ENCODE data around the gene DOCK1. TPM values are rescaled to one million over a fixed set of nuclear protein-coding genes. Genes with fewer than 3 reads are reported as not detected.

Gene DOCK1
- polyA plus RNA-seq, 1 of the 3 experiments (the other 2 are of a cell fraction) = 15.5 TPM

DNA sequence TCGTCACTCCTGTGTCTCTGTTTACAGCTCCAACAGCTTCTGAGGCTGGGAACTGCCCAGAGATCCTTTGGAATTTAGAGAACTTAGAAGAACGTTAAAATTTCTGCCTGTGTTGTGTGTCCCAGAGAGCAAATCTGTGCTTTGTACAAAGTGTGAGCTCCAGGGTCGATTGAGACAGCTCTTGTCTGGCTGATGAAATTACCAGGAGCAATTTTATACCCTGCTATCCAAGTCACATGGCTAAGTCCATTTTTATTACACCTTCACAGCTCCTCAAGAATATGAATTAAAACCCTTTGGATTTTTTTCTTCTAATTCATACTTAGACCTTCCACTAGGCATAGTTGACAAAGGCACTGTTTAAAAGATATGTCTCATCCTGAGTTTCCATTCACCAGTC, 337.7 kb downstream of the DOCK1 start:
- ChIA-PET CTCF (interaction anchor here (1.0 to 2.5 kb wide), 11 partner anchors 11 to 611 kb away, joined by 3 to 13 read pairs (median 3); no protein-coding TSS in a partner anchor), POLR2A (no interaction called here)
- H3K4me2 ChIP-seq = no peak overlapping the region
- H3K36me3 ChIP-seq (replicated peaks in 1 of 2; ENCODE audit: control insufficient read depth in 1 of 2, insufficient read depth in 2 of 2, low read length in 1 of 2) = peaks cover 0 to under 1% of the 10 kb centered on the region in 2 experiments
- H3K4me1 ChIP-seq (ENCODE audit: control insufficient read depth in 1 of 2, insufficient read depth in 2 of 2, low read depth in 1 of 2, low read length in 1 of 2) = no peaks in the 10 kb centered on the region
- no peak overlapping the region for H3K27ac ChIP-seq (ENCODE audit: low read depth in 2 of 2, low read length in 1 of 2)
- no peak overlapping the region for H2AFZ ChIP-seq (ENCODE audit: low read depth)
- H3K9me3 ChIP-seq = no peaks in the 10 kb centered on the region
- H3K9me2 ChIP-seq = no peaks in the 10 kb centered on the region
- no peak overlapping the region for H3K9ac ChIP-seq
- no peak for DNase-seq
- H4K20me1 ChIP-seq (ENCODE audit: insufficient read depth) = no peaks in the 10 kb centered on the region
- no peaks in the 10 kb centered on the region for H3K27me3 ChIP-seq (ENCODE audit: insufficient read depth)
- no peak overlapping the region for H3K4me3 ChIP-seq (ENCODE audit: low read depth in 2 of 2, low read length in 1 of 2)
- WGBS (ENCODE audit: low lambda C conversion rate) = 63% methylated on average over 3 of the region's 3 CpGs
- TF ChIP-seq TCF12 (IDR thresholded peaks at IDR 0.05) (no peak), FOXM1 (IDR thresholded peaks at IDR 0.05; ENCODE audit: low read depth) (no peak), RCOR1 (IDR thresholded peaks at IDR 0.05; ENCODE audit: low read length) (no peak), SIN3A (IDR thresholded peaks at IDR 0.05; ENCODE audit: borderline replicate concordance, low read depth, low read length) (no peak), JUND (IDR thresholded peaks at IDR 0.05) (no peak), MXI1 (IDR thresholded peaks at IDR 0.05; ENCODE audit: low read depth, low read length) (no peak), TAF1 (IDR thresholded peaks at IDR 0.05; ENCODE audit: borderline replicate concordance, low read depth, low read length) (no peak), SMC3 (IDR thresholded peaks at IDR 0.05; ENCODE audit: low read depth, low read length) (no peak), EZH2phosphoT487 (IDR thresholded peaks at IDR 0.05; ENCODE audit: borderline replicate concordance, low read depth) (no peak), GATA2 (CRISPR knock-in tag; IDR thresholded peaks at IDR 0.05) (no peak), FOSL2 (IDR thresholded peaks at IDR 0.05; ENCODE audit: borderline replicate concordance, low read depth) (no peak), YY1 (IDR thresholded peaks at IDR 0.05; ENCODE audit: low read depth) (no peak), FOXJ3 (CRISPR knock-in tag; IDR thresholded peaks at IDR 0.05) (no peak), GABPA (IDR thresholded peaks at IDR 0.05; ENCODE audit: low read depth) (no peak)
- TF ChIP-seq, protein P1, sequence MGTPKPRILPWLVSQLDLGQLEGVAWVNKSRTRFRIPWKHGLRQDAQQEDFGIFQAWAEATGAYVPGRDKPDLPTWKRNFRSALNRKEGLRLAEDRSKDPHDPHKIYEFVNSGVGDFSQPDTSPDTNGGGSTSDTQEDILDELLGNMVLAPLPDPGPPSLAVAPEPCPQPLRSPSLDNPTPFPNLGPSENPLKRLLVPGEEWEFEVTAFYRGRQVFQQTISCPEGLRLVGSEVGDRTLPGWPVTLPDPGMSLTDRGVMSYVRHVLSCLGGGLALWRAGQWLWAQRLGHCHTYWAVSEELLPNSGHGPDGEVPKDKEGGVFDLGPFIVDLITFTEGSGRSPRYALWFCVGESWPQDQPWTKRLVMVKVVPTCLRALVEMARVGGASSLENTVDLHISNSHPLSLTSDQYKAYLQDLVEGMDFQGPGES (IDR thresholded peaks at IDR 0.05; ENCODE audit: low read depth, low read length) = no peak
- TF ChIP-seq, protein P2, sequence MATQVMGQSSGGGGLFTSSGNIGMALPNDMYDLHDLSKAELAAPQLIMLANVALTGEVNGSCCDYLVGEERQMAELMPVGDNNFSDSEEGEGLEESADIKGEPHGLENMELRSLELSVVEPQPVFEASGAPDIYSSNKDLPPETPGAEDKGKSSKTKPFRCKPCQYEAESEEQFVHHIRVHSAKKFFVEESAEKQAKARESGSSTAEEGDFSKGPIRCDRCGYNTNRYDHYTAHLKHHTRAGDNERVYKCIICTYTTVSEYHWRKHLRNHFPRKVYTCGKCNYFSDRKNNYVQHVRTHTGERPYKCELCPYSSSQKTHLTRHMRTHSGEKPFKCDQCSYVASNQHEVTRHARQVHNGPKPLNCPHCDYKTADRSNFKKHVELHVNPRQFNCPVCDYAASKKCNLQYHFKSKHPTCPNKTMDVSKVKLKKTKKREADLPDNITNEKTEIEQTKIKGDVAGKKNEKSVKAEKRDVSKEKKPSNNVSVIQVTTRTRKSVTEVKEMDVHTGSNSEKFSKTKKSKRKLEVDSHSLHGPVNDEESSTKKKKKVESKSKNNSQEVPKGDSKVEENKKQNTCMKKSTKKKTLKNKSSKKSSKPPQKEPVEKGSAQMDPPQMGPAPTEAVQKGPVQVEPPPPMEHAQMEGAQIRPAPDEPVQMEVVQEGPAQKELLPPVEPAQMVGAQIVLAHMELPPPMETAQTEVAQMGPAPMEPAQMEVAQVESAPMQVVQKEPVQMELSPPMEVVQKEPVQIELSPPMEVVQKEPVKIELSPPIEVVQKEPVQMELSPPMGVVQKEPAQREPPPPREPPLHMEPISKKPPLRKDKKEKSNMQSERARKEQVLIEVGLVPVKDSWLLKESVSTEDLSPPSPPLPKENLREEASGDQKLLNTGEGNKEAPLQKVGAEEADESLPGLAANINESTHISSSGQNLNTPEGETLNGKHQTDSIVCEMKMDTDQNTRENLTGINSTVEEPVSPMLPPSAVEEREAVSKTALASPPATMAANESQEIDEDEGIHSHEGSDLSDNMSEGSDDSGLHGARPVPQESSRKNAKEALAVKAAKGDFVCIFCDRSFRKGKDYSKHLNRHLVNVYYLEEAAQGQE (IDR thresholded peaks at IDR 0.05; ENCODE audit: low read depth, low read length) = no peak
- TF ChIP-seq, protein P3, sequence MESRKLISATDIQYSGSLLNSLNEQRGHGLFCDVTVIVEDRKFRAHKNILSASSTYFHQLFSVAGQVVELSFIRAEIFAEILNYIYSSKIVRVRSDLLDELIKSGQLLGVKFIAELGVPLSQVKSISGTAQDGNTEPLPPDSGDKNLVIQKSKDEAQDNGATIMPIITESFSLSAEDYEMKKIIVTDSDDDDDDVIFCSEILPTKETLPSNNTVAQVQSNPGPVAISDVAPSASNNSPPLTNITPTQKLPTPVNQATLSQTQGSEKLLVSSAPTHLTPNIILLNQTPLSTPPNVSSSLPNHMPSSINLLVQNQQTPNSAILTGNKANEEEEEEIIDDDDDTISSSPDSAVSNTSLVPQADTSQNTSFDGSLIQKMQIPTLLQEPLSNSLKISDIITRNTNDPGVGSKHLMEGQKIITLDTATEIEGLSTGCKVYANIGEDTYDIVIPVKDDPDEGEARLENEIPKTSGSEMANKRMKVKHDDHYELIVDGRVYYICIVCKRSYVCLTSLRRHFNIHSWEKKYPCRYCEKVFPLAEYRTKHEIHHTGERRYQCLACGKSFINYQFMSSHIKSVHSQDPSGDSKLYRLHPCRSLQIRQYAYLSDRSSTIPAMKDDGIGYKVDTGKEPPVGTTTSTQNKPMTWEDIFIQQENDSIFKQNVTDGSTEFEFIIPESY (IDR thresholded peaks at IDR 0.05; ENCODE audit: borderline replicate concordance, low read depth) = no peak
- TF ChIP-seq, protein P4, sequence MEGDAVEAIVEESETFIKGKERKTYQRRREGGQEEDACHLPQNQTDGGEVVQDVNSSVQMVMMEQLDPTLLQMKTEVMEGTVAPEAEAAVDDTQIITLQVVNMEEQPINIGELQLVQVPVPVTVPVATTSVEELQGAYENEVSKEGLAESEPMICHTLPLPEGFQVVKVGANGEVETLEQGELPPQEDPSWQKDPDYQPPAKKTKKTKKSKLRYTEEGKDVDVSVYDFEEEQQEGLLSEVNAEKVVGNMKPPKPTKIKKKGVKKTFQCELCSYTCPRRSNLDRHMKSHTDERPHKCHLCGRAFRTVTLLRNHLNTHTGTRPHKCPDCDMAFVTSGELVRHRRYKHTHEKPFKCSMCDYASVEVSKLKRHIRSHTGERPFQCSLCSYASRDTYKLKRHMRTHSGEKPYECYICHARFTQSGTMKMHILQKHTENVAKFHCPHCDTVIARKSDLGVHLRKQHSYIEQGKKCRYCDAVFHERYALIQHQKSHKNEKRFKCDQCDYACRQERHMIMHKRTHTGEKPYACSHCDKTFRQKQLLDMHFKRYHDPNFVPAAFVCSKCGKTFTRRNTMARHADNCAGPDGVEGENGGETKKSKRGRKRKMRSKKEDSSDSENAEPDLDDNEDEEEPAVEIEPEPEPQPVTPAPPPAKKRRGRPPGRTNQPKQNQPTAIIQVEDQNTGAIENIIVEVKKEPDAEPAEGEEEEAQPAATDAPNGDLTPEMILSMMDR (IDR thresholded peaks at IDR 0.05) = no peak
- TF ChIP-seq, protein P5, sequence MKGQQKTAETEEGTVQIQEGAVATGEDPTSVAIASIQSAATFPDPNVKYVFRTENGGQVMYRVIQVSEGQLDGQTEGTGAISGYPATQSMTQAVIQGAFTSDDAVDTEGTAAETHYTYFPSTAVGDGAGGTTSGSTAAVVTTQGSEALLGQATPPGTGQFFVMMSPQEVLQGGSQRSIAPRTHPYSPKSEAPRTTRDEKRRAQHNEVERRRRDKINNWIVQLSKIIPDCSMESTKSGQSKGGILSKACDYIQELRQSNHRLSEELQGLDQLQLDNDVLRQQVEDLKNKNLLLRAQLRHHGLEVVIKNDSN (IDR thresholded peaks at IDR 0.05; ENCODE audit: borderline replicate concordance, low read depth) = no peak
- peaks cover 9% of the 10 kb centered on the region for H3F3A ChIP-seq (replicated peaks; ENCODE audit: insufficient read depth)
- H3K79me2 ChIP-seq (ENCODE audit: insufficient read depth) = no peaks in the 10 kb centered on the region

Measured in SK-N-SH (cell line).